Activated CD4-positive, alpha-beta T cell treated with anti-CD3 and anti-CD28 coated beads, Interleukin-2, amount 50 U/mL, for 1 hour (primary cell): ENCODE results near the gene ZNF106.

ENCODE experiments used
- DNase-seq: peaks from one replicate; pipeline ENCODE4 v3.0.0-alpha.2; 2020

The ZNF106 gene

GRCh38 chr15:42404461-42405235 lies 86.3 kb downstream of the ZNF106 start:
- DNase-seq: no peak

GRCh38 chr15:42403389-42403788 lies 87.6 kb downstream of the ZNF106 start:
- no peak for DNase-seq

- no peak for DNase-seq
Observed at GRCh38 chr15:42402455-42403205, 88.3 kb downstream of the ZNF106 start.

- DNase-seq: no peak
Observed at GRCh38 chr15:42401544-42402454, 89.1 kb downstream of the ZNF106 start.

- no peak for DNase-seq
Observed at GRCh38 chr15:42395838-42396237, 95.1 kb downstream of the ZNF106 start.

- DNase-seq: no peak
Observed at GRCh38 chr15:42394106-42394505, 96.8 kb downstream of the ZNF106 start.

GRCh38 chr15:42392309-42393024 lies 98.5 kb downstream of the ZNF106 start:
- no peak for DNase-seq

- no peak for DNase-seq
Observed at GRCh38 chr15:42387603-42388002, 103.3 kb downstream of the ZNF106 start.

GRCh38 chr15:42385980-42386700 lies 104.8 kb downstream of the ZNF106 start:
- no peak for DNase-seq

GRCh38 chr15:42385206-42385979 lies 105.5 kb downstream of the ZNF106 start:
- no peak for DNase-seq

GRCh38 chr15:42384597-42384996 lies 106.3 kb downstream of the ZNF106 start:
- no peak for DNase-seq

GRCh38 chr15:42378011-42378410 lies 112.9 kb downstream of the ZNF106 start:
- DNase-seq: no peak

GRCh38 chr15:42375941-42376340 lies 115.0 kb downstream of the ZNF106 start:
- DNase-seq: no peak

GRCh38 chr15:42375252-42375651 lies 115.7 kb downstream of the ZNF106 start:
- DNase-seq: no peak

- no peak for DNase-seq
Observed at GRCh38 chr15:42374810-42375209, 116.1 kb downstream of the ZNF106 start.

- no peak for DNase-seq
Observed at GRCh38 chr15:42373936-42374335, 117.0 kb downstream of the ZNF106 start.

- DNase-seq: no peak
Observed at GRCh38 chr15:42373274-42373673, 117.7 kb downstream of the ZNF106 start.

- DNase-seq: no peak
Observed at GRCh38 chr15:42371096-42371495, 119.8 kb downstream of the ZNF106 start.

GRCh38 chr15:42368096-42368495 lies 122.8 kb downstream of the ZNF106 start:
- DNase-seq: no peak

- no peak for DNase-seq
Observed at GRCh38 chr15:42367041-42367440, 123.9 kb downstream of the ZNF106 start.

- DNase-seq: no peak
Observed at GRCh38 chr15:42365921-42366550, 124.9 kb downstream of the ZNF106 start.
